Mucosa of stomach (tissue), 1 donor: Measurements from ENCODE around the gene CAMTA1.

Experiments used
- H3K27me3 ChIP-seq: one replicate; pipeline ENCODE4 v1.7.0; 2013; ENCODE audit warnings: mild to moderate bottlenecking, low read length; ENCODE audit not compliant: control insufficient read depth, insufficient read depth
- H3K36me3 ChIP-seq: one replicate; pipeline ENCODE4 v1.7.0; 2013; ENCODE audit warnings: low read length; ENCODE audit not compliant: control insufficient read depth, insufficient read depth
- H3K4me1 ChIP-seq: one replicate; pipeline ENCODE4 v1.7.0; 2013; ENCODE audit warnings: mild to moderate bottlenecking, low read length; ENCODE audit not compliant: control insufficient read depth, insufficient read depth
- H3K4me3 ChIP-seq: one replicate; pipeline ENCODE4 v1.7.0; 2013; ENCODE audit warnings: low read length
- H3K9ac ChIP-seq: one replicate; pipeline ENCODE4 v1.7.0; 2013; ENCODE audit warnings: mild to moderate bottlenecking, low read length, moderate library complexity
- H3K9me3 ChIP-seq: one replicate; pipeline ENCODE4 v1.7.0; 2013; ENCODE audit warnings: mild to moderate bottlenecking, low read length, moderate library complexity; ENCODE audit not compliant: control insufficient read depth
- donor health status: Pancreatic carcinoma.

Gene CAMTA1

DNA sequence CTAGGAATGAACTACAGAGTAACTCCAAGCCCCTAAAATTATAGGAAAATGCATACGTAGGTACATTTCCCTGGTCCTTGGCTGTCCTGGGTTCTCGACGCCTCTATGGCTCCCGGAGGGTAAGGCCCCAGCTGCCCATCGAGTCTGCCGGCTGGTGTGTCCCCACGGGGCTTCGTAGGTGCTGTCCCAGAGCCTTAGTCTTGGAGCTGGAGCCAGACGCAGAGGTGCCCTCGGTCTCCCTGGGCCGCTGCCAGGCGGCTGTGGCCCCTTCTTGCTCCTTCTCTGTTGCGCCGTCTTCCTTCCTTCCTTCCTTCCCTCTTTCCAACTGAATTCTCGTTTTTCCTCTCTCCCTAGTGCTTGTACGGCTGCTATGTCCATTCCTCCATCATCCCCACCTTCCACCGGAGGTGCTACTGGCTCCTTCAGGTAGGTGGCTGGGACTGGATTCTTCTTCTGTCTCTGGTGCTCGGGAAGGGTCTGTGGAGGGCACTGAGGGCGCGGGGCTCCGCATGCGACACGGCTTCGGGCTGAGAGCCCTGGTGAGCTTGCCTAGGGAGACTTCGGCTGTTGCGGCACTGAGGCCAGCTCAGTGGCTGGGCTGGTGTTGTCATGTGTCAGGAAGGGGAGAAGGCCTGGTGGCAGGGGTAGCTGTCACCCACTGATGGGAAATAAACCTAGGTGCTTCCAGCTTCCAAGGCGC is 682.4 kb downstream of the CAMTA1 start:
- Histone ChIP-seq H3K36me3 (no peaks in the 10 kb centered on the region), H3K4me3 (no peak overlapping the region)

DNA sequence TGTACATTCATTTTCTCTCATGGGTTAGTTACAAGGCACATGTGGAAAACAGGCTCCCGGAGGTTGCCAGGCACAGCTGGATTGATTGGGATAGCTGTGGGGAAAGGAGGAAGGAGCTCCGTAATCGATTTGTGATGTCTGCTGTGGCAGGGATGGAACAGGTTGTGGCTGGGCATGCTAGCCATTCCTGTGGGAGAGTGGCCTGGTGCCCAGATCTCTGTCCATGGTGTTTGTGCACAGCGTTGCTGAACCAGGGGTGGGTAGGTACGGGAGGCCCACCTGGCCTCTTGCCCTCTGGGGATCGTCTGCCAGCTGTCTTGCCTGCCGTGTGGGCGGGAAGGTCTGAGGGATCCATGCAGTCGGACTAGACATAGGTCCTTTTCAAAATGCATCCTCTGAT is 683.0 kb downstream of the CAMTA1 start:
- Histone ChIP-seq H3K9me3 (no peaks in the 10 kb centered on the region), H3K27me3 (no peaks in the 10 kb centered on the region)

More for the DNA sequence above, 682.4 kb downstream of the CAMTA1 start:
- H3K4me1 ChIP-seq, result peaks cover 22% of the 10 kb centered on the region
- H3K9ac ChIP-seq, result no peak overlapping the region
- H3K9me3 ChIP-seq, result no peaks in the 10 kb centered on the region
- no peaks in the 10 kb centered on the region for H3K27me3 ChIP-seq

DNA sequence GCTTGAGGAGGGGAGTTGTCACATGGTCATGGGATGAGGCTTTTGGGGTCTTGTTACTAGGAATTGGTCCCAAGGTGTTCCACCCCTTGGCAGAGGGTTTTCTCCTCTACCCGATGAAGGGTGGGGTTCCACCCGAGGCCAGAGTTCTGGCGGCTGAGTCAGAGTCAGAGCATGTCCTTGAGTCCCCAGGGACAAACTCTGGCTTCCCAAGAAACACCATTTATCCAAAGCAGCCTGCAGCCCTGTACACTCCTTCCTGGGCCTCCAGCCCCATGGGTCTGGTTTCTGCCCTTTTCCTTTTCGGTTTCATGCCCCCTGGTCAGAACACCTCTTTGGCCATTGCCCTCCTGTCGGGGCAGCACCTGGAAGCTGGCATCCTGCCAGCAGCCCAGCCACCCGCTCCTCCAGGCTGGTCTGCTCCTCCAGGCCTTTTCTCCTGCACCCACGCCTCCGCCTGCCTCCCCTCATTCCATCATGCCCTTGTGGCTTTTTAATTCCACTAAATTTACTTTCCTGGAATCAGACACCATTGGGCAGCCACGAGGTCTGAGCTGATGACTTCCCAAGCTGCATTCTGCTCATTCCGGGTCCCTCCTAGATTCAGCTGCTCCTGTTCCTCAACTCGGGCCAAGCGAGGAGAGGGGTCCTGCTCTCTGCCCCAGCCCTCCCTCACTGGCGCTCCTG is 684.1 kb downstream of the CAMTA1 start:
- H3K27me3 ChIP-seq, result no peaks in the 10 kb centered on the region
- H3K9me3 ChIP-seq, result no peaks in the 10 kb centered on the region
- no peaks in the 10 kb centered on the region for H3K36me3 ChIP-seq
- no peak overlapping the region for H3K9ac ChIP-seq
- H3K4me1 ChIP-seq, result peaks cover 22% of the 10 kb centered on the region
- no peak overlapping the region for H3K4me3 ChIP-seq

More for the DNA sequence above, 683.0 kb downstream of the CAMTA1 start:
- no peak overlapping the region for H3K4me3 ChIP-seq
- peaks cover 22% of the 10 kb centered on the region for H3K4me1 ChIP-seq
- H3K36me3 ChIP-seq, result no peaks in the 10 kb centered on the region
- no peak overlapping the region for H3K9ac ChIP-seq

DNA sequence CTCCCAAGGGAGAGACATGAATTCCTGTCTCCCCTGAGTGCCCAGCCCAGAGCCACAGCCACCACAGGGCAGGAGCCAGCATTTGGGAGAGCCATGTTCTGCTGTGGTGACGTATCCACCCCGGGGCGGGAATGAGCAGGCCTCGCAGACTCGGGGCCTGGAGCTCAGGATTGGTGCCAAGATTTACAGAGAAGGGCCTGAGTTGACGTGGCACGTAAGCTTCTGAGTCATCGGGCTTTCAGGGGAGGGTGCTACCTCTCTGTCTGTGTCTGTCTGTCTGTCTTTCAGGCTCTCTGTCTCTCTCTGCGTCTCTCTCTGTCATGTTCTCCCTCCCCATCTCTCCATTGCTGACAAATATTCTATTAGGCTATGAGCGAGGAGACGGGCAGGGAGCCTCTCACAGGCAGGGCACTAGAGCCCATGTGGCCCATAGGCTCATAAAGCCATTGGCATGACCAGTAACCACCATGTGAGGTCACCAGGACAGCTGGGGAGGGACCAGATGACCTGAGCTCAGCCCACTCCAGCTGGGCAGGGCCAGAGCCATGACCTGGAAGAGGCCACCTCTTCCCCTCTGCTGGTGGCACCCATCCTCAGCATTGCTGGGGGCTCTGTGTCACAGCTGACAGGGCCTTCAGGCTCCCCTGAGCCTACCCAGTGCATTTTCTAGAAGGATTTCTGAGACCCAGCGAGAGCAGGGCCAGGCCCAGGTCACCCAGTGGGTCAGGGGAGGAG is 685.8 kb downstream of the CAMTA1 start:
- Histone ChIP-seq H3K9ac (no peak overlapping the region), H3K27me3 (no peaks in the 10 kb centered on the region), H3K4me3 (no peak overlapping the region)

DNA sequence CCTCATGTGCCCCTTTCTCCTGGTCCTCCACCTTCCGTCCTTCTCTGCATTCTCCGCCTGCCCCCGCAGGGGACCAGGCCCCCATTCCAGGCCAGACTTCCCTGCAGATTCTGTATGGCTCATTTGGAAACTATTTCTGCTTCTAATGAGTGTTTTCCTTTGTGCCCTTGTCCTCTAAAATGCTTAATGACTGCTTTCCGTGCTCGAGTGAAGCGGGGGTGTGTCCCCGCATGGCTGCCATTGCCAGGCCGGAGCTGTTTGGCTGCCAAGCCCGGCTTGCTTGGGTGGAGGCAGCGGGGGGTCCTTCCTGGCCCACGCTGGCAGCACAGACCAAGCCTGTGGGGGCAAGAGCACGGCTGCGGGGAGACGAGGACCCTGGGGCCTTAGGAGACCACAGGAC is 686.6 kb downstream of the CAMTA1 start:
- Histone ChIP-seq H3K9ac (no peak overlapping the region), H3K4me1 (peaks cover 22% of the 10 kb centered on the region), H3K36me3 (no peaks in the 10 kb centered on the region), H3K27me3 (no peaks in the 10 kb centered on the region), H3K9me3 (no peaks in the 10 kb centered on the region), H3K4me3 (no peak overlapping the region)

More for the DNA sequence above, 685.8 kb downstream of the CAMTA1 start:
- peaks cover 22% of the 10 kb centered on the region for H3K4me1 ChIP-seq
- no peaks in the 10 kb centered on the region for H3K9me3 ChIP-seq
- H3K36me3 ChIP-seq, result no peaks in the 10 kb centered on the region

DNA sequence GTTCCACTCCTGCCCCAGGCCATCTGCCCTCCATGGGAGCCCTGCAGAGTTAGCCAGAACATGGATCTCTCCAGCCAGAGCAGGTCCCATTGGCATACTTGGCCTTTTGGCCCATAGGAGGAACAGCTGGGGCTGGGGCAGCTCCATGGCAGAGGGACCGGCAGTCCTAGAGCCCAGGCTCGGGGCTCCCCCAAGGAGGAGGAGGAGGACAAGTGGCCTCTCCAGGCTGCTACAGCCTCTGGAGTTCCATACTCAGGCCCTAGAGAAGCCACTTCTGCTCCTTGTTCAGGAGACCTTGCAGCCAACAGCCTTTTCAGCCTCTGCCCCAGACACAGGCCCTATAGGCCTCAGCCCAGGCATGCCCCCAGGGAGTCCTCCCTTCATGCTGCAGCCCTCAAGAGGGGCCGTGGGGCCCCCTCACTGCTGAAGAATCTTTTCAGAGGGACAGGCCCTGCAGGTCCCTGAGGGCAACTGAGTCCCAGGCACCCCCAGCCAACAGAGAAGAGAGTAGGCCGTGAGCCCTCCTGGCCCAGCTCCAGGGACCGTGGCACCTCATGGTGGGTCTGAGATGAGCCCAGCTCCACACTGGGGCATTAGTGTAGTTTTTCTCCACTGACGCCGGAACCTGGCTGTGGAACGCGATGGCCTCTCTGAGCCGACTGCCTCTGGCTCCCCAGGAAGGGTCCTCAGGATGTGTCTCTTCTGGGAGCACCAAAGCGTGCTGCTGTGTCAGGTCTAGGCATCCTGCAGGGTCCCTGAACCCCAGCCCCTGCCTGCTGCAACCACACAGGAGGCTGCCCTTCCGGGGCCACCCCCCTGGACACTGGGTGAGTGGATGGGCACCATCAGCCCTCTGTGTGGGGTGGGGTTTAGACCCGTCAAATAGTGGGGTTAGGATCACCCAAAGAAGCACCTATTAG is 688.2 kb downstream of the CAMTA1 start:
- Histone ChIP-seq H3K9ac (no peak overlapping the region), H3K9me3 (no peaks in the 10 kb centered on the region), H3K36me3 (no peaks in the 10 kb centered on the region), H3K27me3 (no peaks in the 10 kb centered on the region), H3K4me1 (peaks cover 22% of the 10 kb centered on the region), H3K4me3 (no peak overlapping the region)

DNA sequence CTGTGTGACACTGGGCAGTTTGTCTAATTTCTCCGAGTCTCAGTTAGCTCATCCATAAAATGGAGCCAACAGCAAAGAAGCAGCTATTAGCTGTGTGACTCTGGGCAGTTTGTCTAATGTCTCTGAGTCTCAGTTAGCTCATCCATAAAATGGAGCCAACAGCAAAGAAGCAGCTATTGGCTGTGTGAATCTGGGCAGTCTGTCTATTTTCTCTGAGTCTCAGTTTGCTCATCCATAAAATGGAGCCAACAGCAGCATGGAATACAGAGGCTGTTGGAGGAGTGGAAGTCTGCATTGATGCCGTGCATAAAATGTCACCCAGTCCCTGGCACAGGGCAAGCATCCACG is 688.9 kb downstream of the CAMTA1 start:
- Histone ChIP-seq H3K4me1 (peaks cover 22% of the 10 kb centered on the region), H3K27me3 (no peaks in the 10 kb centered on the region), H3K4me3 (no peak overlapping the region), H3K9ac (no peak overlapping the region), H3K9me3 (no peaks in the 10 kb centered on the region), H3K36me3 (no peaks in the 10 kb centered on the region)

DNA sequence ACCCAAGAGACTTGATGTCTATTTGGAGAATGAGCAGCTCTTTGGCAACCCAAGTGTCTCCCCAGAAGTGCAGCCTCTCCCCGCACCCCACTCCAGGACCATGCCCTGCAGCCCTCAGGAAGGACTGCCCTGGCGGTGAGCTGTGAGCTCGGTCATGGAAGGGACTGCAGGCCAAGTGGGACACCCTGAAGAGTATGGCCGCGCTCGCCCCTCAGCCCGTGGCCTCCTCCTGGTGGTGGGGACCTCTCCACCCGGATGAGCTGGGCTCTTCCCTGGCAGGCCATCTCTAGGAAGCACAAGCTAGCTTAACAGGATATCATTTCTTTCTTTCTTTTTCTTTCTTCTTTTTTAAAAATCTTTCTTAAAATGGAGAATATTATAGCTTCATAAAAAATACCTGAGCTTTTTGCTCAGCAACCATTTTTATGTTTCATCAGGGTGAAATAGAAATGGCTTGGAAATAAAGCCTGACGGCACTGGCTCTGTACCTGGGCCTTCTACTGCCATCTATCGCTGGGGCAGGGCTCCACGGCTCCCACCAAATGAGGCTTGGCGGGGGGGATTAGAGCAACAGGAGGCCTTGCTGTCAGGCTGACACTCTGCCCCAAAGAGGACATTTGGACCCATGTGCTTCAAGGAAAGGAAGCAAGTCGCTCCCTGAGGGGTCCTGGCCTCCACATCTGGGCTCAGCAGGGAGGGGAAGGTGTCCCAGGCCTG is 689.7 kb downstream of the CAMTA1 start:
- Histone ChIP-seq H3K4me3 (no peak overlapping the region), H3K4me1 (peaks cover 17% of the 10 kb centered on the region), H3K36me3 (no peaks in the 10 kb centered on the region), H3K27me3 (no peaks in the 10 kb centered on the region), H3K9ac (no peak overlapping the region), H3K9me3 (no peaks in the 10 kb centered on the region)

DNA sequence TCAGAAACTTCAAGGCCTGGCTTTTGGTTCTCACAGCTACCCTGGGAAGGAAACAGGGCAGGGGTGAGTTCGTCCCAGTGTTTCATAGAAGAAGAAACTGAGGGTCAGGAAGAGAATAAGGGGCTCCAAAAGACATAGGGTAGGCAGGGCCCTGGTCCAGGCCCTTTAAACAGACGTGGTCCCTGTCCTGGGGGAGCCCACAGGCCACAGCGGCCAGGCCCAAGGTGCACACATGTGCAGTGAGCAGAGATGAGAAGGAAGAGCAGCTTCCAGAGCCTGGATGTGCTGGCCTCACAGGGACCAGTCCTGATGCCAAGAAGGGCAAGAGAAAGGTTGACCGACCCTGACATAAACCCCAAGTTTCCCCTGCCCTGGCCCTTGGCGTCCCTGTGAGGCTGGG is 690.4 kb downstream of the CAMTA1 start:
- Histone ChIP-seq H3K4me3 (no peak overlapping the region), H3K27me3 (no peaks in the 10 kb centered on the region), H3K9ac (no peak overlapping the region)

DNA sequence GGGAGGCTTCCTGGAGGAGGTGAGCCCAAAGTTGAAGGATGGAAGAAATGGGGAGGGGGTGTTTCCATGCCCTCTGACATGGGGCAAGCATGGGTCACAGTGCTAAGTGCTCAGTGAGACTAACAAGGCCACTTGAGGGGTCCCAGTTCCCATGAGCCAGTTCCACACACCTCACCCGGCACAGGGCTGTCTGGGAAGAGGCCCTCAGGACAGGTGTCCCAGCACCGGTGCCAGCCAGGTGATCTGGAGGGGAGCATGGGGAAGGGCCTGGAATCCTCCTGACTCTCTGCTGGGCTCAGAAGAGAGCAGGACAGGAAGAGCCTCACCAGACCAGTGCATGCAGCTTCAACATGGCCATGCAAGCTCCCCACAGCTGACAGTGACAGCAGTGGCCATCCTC is 691.1 kb downstream of the CAMTA1 start:
- Histone ChIP-seq H3K36me3 (no peaks in the 10 kb centered on the region), H3K9ac (no peak overlapping the region), H3K9me3 (no peaks in the 10 kb centered on the region), H3K4me1 (peaks cover 7% of the 10 kb centered on the region), H3K27me3 (no peaks in the 10 kb centered on the region), H3K4me3 (no peak overlapping the region)

More for the DNA sequence above, 690.4 kb downstream of the CAMTA1 start:
- H3K4me1 ChIP-seq, result peaks cover 14% of the 10 kb centered on the region
- H3K9me3 ChIP-seq, result no peaks in the 10 kb centered on the region
- no peaks in the 10 kb centered on the region for H3K36me3 ChIP-seq

DNA sequence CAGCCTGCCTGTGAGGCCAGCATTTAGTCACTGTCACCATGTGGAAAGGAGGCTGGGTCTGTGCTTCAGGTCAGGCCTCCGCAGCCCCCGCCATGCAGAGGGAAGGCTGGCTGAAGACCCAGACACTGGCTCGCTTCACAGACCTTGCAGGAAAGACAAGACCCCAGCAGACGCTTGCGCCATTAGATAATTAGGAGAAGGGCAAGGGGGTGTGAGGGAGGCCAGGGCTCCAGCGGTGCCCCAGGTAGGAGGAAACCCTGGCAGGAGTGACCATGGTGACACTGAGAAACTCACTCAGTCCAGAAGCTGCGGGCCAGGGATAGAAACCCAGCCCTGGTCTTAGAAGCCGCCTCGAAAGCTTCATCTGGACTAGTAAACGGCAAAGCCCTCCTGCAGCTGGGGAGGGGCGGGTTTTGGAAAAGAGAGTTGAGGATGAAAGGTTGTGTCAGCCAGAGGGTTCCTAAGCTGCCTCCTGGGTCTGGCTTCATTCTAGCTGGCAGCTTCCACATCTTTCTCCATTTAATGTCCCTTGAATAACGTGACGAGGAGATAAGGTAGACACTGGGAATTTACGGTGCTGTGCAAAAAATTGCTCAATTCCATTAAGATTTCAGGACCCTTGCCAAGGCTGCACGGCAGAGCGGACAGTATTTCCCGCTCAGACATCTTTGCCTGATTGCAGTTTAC is 691.8 kb downstream of the CAMTA1 start:
- Histone ChIP-seq H3K4me1 (peaks cover 2% of the 10 kb centered on the region), H3K9ac (no peak overlapping the region), H3K36me3 (no peaks in the 10 kb centered on the region), H3K27me3 (no peaks in the 10 kb centered on the region), H3K9me3 (no peaks in the 10 kb centered on the region), H3K4me3 (no peak overlapping the region)
